SK-MEL-5 (cell line): ENCODE measurements around the gene TBC1D9. TPM values are rescaled to one million over a fixed set of nuclear protein-coding genes. Genes with fewer than 3 reads are reported as not detected.

Experiments used
- DNase-seq: peaks from one replicate; pipeline ENCODE4 v3.0.0-alpha.2; 2016; ENCODE audit warnings: low read depth, low spot score
- in situ Hi-C: cut with HindIII; loops from 2 replicates; pipeline ENCODE4 v1.10.0; 2016; ENCODE audit warnings: low sequenced_read_pairs, high pct_unique_total_duplicates, low pct_unique_long_range_greater_than_20kb
- small RNA-seq, 2 experiments: library from RNA; depleted of rRNA; stranded (forward); fragments of <200 nt; gene quantifications; one replicate each; pipeline ENCODE3, GENCODE V24; 2014
- total RNA-seq: library from RNA; depleted of rRNA; stranded (reverse); fragments of >200 nt; shearing (Covaris generic); gene quantifications from 2 replicates; pipeline ENCODE4 v1.2.3, GENCODE V29; 2014; rRNA removed

Gene TBC1D9
- total RNA-seq, 1 experiment from 2014 or later: 9.6 TPM

DNA sequence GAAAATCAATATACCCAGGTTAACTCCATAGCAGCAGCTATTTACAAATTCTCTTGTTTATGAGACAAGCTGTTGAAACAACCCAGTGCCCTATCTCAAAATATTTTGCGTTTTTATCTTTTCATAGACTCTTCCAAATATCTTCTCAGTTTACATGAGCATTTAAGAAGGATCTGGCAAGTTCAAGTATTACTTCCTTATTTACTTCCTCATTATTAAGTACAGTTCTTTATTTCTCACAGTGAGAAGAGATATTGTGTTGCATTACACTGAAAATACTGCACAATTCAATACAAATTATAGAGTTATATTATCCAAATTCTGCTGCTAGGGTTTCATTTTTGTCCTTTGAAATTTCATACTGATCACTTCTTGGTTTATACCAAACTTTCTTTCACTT, 143.8 kb downstream of the TBC1D9 start:
- in situ Hi-C loops: no loop called here
- no peak for DNase-seq

DNA sequence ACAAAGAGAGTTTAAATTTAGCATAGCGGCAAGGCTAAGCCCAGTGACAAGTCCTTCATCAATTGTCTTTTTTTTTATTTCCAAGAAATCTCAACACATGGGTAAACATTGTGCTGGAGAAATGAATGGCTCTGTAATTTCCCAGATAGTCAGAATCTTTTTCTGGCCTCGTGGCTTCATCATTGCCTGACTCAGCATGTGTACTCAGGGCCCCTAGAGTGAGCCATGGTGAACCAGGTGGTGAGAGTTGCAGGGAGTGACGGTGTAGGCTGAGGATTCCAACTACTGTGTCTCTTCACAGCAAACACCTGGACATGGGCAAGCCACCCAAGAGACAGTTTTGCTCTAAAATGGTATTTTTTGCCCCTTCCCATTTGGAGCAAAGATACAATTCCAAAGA, 144.3 kb downstream of the TBC1D9 start:
- DNase-seq: no peak
- in situ Hi-C loops: no loop called here

- in situ Hi-C loops: no loop called here
- DNase-seq: peak; percentile 73
Measured at GRCh38 chr4:140609548-140610425, 146.4 kb downstream of the TBC1D9 start.

- DNase-seq: no peak
- in situ Hi-C loops: no loop called here
Measured at GRCh38 chr4:140607852-140608251, 148.3 kb downstream of the TBC1D9 start.

DNA sequence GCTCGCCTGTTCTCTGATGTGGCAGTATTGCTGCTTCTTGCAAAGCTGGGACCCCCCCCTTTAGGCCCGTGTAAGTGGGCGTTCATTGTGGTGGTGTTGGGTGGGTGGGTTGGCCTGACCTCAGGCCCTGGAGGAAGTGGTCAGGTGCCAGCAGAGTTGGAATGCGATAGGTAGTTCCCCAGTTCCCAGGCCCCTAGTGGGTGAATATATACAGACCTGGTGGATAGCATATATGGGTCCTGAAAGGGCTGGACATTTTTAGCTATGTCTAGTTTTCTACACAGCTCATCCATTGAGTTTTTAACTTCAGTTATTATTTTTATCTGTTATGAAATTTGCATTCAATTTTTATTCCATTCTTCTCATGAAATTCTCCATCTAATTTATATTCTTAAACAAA, 151.6 kb downstream of the TBC1D9 start:
- DNase-seq: no peak
- in situ Hi-C loops: no loop called here

GRCh38 chr4:140603286-140603685, 152.9 kb downstream of the TBC1D9 start:
- in situ Hi-C loops: no loop called here
- no peak for DNase-seq

- in situ Hi-C loops: no loop called here
- DNase-seq: no peak
Measured at GRCh38 chr4:140602714-140603113, 153.5 kb downstream of the TBC1D9 start.

DNA sequence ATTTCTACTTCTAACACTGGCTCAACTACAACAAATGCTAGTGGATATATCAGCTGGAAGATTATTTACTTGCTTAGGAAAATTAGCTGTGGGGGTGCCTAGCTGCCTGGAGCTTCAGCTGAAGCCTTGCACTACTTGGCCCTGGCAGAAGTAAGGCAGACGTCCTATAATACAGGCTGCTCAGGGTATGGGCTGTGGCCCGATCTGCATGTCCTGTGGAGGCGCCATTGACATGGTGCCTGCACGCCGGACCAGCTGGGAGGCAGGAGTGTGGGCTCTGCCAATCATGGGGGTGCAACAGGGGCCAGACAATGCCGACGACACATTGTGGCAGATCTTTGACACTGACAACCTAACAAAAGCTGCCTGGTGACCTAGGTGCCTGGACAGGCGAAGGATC, 155.8 kb downstream of the TBC1D9 start:
- in situ Hi-C loops: no loop called here

DNA sequence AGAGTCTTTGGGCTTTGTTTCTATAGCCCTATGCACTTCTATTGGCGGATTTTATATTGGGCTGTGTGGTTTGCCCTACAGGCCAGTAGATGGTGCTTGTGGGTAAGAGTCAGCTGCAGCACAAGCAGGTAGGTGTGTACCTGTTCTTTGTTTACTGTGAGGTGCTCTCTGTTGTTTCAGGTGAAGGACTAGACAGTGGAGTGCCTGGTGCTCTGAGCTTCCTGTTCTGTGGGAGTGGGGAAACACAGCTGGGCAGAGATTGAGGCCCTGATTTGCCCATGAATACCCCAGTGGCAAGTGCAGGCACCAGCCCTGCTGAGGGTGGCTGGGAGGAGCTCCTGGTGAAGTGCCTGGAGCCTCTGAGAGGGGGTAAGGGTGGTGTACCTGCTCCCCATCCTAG, 161.1 kb downstream of the TBC1D9 start:
- in situ Hi-C loops: no loop called here
- peak; percentile 49 for DNase-seq

More for the DNA sequence above, 155.8 kb downstream of the TBC1D9 start:
- DNase-seq: no peak

DNA sequence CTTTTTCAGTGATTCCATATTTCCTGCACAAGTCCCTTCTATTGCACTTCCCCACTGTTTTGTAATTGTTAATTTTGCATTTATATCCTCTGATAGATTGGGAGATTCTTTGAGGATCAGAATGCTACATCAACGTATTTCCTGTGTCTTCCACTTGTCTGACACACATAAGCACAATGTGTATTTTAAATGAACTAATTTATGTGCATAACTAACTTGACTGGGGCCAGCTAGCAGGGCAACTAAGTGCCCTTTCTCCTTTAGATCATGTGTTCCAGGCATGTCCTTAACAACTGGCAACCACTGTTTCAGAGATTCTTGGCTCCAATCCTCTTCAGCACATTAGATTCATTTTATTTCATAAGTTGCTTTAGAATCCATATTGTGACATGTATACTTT, 171.7 kb downstream of the TBC1D9 start:
- DNase-seq: no peak
- in situ Hi-C loops: no loop called here

DNA sequence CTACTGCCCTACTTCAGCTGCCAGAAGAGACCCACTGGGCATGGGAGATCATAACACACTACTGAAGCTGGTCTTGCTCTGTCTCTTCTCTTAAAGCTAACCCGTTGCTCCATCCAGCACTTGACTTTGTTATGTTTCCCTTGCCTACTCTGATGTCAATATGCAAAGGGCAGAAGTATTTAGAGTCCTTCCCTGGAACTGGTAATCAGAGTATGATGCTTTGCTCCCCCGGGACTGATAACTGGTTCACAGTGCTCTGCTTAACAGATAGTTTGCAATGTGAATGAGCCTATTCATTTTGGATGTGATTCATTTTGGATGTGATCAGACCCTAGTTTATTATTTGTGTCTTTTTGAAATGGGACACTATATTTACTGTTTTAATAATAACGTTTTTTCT, 175.1 kb downstream of the TBC1D9 start:
- DNase-seq: peak; percentile 80
- in situ Hi-C loops: no loop called here

DNA sequence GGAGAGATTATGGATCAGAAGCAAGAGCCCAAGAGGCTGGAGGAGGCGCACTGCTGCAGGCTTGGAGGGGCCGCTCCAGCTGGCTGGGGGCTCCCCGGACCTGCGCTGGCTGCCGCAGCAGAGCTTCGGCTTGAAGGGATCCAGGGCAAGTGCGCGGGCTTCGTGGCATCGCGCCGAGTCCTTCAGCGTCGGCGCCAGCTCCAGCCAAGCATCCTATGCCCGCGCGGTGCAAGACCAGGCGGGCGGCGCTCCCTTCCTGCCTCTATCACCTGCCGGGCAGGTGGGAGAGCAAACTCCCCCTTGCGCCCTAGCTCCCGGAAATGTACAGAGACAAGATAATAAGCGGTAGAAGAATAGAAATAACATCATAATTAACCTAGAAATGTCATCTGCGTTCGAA, 176.9 kb downstream of the TBC1D9 start:
- in situ Hi-C loops: no loop called here
- DNase-seq: no peak

GRCh38 chr4:140575489-140575888, 180.7 kb downstream of the TBC1D9 start:
- in situ Hi-C loops: no loop called here
- no peak for DNase-seq

GRCh38 chr4:140571620-140572019, 184.6 kb downstream of the TBC1D9 start:
- no peak for DNase-seq
- in situ Hi-C loops: no loop called here

Small RNAs within 50 kb of the gene (small RNA-seq; reads per million reads assigned to genes)
- 0 reads per million in 2 experiments for gene AC108019.1
- gene RF00019: 0 reads per million in 2 experiments
- 0 to 0.05 reads per million in 2 experiments for gene RN7SL152P
- 0 reads per million in 2 experiments for gene RNY1P14

Other genes starting within 250 kb of the TBC1D9 start
- 25.5 and 27.0 TPM in 2 replicates for gene ELMOD2, start 232.2 kb downstream of the TBC1D9 start, total RNA-seq
- not detected in 2 replicates for gene UCP1, start 187.4 kb downstream of the TBC1D9 start, total RNA-seq